Osteocyte (in vitro differentiated cells): Measurements from ENCODE around the gene SARNP. TPM values are rescaled to one million over a fixed set of nuclear protein-coding genes. Genes with fewer than 3 reads are reported as not detected.

ENCODE experiments used
- DNase-seq: peaks from one replicate; pipeline ENCODE4 v3.0.0; 2021; ENCODE audit warnings: mixed read lengths; ENCODE audit not compliant: unreplicated experiment; ENCODE audit errors: extremely low spot score
- H3K27ac Mint-ChIP-seq: one replicate; pipeline ENCODE4 v1.8.0; 2021; ENCODE audit warnings: mild to moderate bottlenecking, mixed read lengths; ENCODE audit not compliant: unreplicated experiment
- H3K27me3 Mint-ChIP-seq: one replicate; pipeline ENCODE4 v1.8.0; 2021; ENCODE audit warnings: mixed read lengths; ENCODE audit not compliant: unreplicated experiment
- H3K36me3 Mint-ChIP-seq: one replicate; pipeline ENCODE4 v1.8.0; 2021; ENCODE audit warnings: mixed read lengths; ENCODE audit not compliant: unreplicated experiment
- H3K4me1 Mint-ChIP-seq: one replicate; pipeline ENCODE4 v1.8.0; 2021; ENCODE audit warnings: mixed read lengths; ENCODE audit not compliant: unreplicated experiment
- H3K4me3 Mint-ChIP-seq: one replicate; pipeline ENCODE4 v1.8.0; 2021; ENCODE audit warnings: mild to moderate bottlenecking, moderate library complexity, mixed read lengths; ENCODE audit not compliant: unreplicated experiment
- H3K9me3 Mint-ChIP-seq: one replicate; pipeline ENCODE4 v1.8.0; 2021; ENCODE audit warnings: mixed read lengths; ENCODE audit not compliant: unreplicated experiment
- total RNA-seq: library from RNA; stranded (reverse); gene quantifications from 2 replicates; pipeline ENCODE4 v1.2.1, GENCODE V29; 2021
- TF ChIP-seq, protein P1 (sequence below): fragments of 200-600 bp; sonication (generic); IDR thresholded peaks from 2 replicates; pipeline ENCODE4 v1.5.0; 2021; ENCODE audit warnings: antibody characterized with exemption, mild to moderate bottlenecking, moderate library complexity

SARNP gene
- total RNA-seq, 1 donor from 2014 or later: 56.1 TPM

DNA sequence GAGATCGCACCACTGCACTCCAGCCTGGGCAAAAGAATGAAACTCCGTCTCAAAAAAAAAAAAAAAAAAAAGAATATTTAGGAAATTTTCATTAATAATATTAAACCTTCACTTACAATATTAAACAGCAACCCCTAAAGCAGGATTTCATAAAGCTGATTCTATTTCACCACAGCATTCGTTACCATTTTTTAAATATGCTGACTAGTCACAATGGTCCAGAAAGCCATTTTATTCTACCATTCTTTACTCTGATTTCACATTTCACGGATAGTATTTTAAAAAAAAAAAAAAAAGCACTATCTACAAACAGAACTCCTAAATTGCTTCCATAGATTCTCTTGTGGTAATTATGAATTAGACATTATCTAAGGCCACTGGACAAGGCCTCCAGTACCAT lies 27.6 kb downstream of the SARNP start:
- Mint-ChIP-seq H3K9me3 (no peaks in the 10 kb centered on the region), H3K36me3 (peaks cover 52% of the 10 kb centered on the region)

DNA sequence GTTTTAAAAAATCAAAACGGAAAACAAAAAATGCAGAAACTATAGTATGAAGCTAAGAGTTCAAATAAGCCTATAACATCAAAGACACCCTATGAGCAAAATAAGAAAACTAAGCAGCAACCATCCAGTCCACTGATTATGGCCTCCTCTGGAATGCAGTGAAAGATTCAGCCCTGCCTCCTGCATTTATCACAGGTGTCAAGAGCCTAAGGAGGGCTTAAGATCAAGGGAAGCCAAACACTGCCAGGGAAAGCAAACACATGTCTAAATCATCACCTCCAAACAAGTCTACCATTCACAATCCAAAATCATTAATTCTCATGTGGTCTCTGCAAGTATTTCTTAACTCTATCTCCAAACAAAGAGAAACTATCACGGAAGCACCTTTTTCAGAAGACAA lies 28.4 kb downstream of the SARNP start:
- Mint-ChIP-seq H3K27me3 (no peaks in the 10 kb centered on the region), H3K27ac (no peak overlapping the region), H3K36me3 (peaks cover 50% of the 10 kb centered on the region), H3K4me1 (no peaks in the 10 kb centered on the region), H3K9me3 (no peaks in the 10 kb centered on the region), H3K4me3 (no peak overlapping the region)
- DNase-seq: no peak
- TF ChIP-seq, protein P1, sequence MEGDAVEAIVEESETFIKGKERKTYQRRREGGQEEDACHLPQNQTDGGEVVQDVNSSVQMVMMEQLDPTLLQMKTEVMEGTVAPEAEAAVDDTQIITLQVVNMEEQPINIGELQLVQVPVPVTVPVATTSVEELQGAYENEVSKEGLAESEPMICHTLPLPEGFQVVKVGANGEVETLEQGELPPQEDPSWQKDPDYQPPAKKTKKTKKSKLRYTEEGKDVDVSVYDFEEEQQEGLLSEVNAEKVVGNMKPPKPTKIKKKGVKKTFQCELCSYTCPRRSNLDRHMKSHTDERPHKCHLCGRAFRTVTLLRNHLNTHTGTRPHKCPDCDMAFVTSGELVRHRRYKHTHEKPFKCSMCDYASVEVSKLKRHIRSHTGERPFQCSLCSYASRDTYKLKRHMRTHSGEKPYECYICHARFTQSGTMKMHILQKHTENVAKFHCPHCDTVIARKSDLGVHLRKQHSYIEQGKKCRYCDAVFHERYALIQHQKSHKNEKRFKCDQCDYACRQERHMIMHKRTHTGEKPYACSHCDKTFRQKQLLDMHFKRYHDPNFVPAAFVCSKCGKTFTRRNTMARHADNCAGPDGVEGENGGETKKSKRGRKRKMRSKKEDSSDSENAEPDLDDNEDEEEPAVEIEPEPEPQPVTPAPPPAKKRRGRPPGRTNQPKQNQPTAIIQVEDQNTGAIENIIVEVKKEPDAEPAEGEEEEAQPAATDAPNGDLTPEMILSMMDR: no peak

More for the DNA sequence above, 27.6 kb downstream of the SARNP start:
- TF ChIP-seq, protein P1: no peak
- no peak for DNase-seq
- H3K4me1 Mint-ChIP-seq: no peaks in the 10 kb centered on the region
- no peaks in the 10 kb centered on the region for H3K27me3 Mint-ChIP-seq
- H3K27ac Mint-ChIP-seq: no peak overlapping the region
- no peak overlapping the region for H3K4me3 Mint-ChIP-seq

DNA sequence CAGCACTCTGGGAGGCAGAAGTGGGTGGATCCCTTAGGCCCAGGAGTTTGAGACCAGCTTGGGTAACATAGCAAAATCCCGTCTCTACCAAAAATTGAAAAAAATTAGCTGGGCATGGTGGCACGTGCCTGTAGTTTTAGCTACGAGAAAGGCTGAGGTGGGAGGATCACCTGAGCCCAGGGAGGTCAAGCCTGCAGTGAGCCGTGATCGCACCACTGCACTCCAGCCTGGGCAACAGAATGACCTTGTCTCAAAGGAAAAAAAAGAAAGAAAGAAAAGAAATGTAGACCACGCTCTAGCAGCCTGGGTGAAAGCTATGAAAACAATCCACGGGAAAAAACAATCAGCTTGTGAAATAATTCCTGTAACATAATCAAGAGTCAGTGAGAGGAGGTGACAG lies 29.0 kb downstream of the SARNP start:
- Mint-ChIP-seq H3K27ac (no peak overlapping the region), H3K36me3 (peaks cover 48% of the 10 kb centered on the region), H3K4me3 (no peak overlapping the region), H3K4me1 (no peaks in the 10 kb centered on the region), H3K9me3 (no peaks in the 10 kb centered on the region), H3K27me3 (no peaks in the 10 kb centered on the region)
- TF ChIP-seq, protein P1: no peak
- no peak for DNase-seq

DNA sequence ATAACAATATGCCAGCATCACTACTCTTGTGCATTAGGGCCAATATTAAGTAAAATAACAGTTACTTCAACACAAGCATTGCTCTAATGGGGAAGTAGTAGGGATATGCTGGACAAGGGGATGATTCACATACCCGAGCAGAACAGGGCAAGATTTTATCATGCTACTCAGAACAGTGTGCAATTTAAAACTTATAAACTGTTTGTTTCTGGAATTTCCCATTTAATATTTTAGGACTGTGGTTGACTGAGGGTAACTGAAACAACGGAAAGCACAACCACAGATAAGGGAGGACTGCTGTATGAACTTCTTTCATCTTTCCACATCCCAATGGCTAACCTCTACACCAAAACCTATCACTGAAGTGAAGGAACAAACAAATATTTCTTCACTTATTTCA lies 36.8 kb downstream of the SARNP start:
- no peaks in the 10 kb centered on the region for H3K27me3 Mint-ChIP-seq
- H3K4me3 Mint-ChIP-seq: no peak overlapping the region
- no peaks in the 10 kb centered on the region for H3K9me3 Mint-ChIP-seq
- TF ChIP-seq, protein P1: no peak
- no peak overlapping the region for H3K27ac Mint-ChIP-seq
- no peaks in the 10 kb centered on the region for H3K4me1 Mint-ChIP-seq
- no peak for DNase-seq
- peaks cover 27% of the 10 kb centered on the region for H3K36me3 Mint-ChIP-seq

DNA sequence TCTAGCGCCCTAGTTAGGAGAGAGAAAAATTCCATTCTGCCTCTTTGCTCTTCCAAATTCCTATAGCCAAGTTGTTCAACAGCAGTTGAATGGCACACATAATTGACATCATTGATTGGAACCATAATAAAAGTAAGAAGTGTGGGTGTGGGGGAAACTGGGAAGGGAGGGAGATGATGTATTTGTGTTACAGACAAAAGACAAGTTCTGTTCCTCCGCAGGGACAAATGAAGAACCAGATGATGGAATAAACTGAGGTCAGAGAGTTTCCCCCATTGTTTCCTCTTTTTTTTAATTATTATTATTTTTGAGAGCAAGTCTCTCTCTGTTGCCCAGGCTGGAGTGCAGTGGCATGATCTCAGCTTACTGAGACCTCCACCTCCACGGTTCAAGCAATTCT lies 39.7 kb downstream of the SARNP start:
- H3K4me3 Mint-ChIP-seq: no peak overlapping the region
- no peaks in the 10 kb centered on the region for H3K4me1 Mint-ChIP-seq
- no peaks in the 10 kb centered on the region for H3K27me3 Mint-ChIP-seq
- no peak overlapping the region for H3K27ac Mint-ChIP-seq
- peaks cover 25% of the 10 kb centered on the region for H3K36me3 Mint-ChIP-seq
- TF ChIP-seq, protein P1: no peak
- no peaks in the 10 kb centered on the region for H3K9me3 Mint-ChIP-seq
- DNase-seq: no peak
